Ureter (tissue), 1 donor: ENCODE data around the gene MYOF. TPM values are rescaled to one million over a fixed set of nuclear protein-coding genes. Genes with fewer than 3 reads are reported as not detected.

Experiments
- total RNA-seq: library from RNA; stranded (reverse); gene quantifications from one replicate; pipeline ENCODE4 v1.2.4, GENCODE V29; 2023
- donor health status: DM: yes; HTN: yes; CAD: no.

Gene MYOF
- total RNA-seq, 1 donor from 2014 or later: 339 TPM

Other genes with a start within 250 kb of the MYOF start
- gene CEP55, start 14.3 kb upstream of the MYOF start, total RNA-seq: 0.89 TPM
- gene FFAR4, start 84.3 kb upstream of the MYOF start, total RNA-seq: 0.13 TPM
- gene RBP4, start 118.9 kb upstream of the MYOF start, total RNA-seq: 3.3 TPM
- gene PDE6C, start 130.2 kb upstream of the MYOF start, total RNA-seq: not detected
- gene FRA10AC1, start 220.3 kb upstream of the MYOF start, total RNA-seq: 29.1 TPM